ELR (cell line): ENCODE measurements around the gene LCNL1.
A peak's percentile ranks its signal among the peaks of the same experiment; 100 is the strongest.
"Not testable (repeated sequence)": the region's sequence is repeated elsewhere in the genome, so short reads cannot be mapped to it uniquely, and the experiment has no call there.

Source experiments
- DNase-seq: peaks from one replicate; pipeline ENCODE4 v3.0.0-alpha.2; 2015; ENCODE audit warnings: low read depth

The LCNL1 gene

DNA sequence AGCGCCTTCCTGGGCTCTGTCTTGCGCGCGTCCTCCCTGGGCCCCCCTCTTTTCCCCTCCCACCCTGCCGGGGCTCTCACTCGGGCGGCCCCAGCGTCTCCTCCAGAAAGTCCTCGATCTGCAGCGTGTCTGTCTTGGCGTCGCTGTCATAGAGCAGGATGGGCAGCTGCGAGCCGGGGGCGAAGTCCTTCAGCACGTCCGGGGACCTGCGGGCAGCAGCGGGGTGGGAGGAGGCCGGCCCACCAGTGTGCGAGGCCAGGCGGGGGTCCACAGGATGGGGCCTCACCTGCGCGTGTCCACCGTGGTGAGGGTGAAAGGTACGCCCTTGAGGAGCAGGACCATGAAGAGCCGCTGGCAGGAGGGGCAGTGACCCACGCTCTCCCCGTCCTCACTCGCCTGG lies 12.6 kb downstream of the LCNL1 start:
- DNase-seq, result no peak

DNA sequence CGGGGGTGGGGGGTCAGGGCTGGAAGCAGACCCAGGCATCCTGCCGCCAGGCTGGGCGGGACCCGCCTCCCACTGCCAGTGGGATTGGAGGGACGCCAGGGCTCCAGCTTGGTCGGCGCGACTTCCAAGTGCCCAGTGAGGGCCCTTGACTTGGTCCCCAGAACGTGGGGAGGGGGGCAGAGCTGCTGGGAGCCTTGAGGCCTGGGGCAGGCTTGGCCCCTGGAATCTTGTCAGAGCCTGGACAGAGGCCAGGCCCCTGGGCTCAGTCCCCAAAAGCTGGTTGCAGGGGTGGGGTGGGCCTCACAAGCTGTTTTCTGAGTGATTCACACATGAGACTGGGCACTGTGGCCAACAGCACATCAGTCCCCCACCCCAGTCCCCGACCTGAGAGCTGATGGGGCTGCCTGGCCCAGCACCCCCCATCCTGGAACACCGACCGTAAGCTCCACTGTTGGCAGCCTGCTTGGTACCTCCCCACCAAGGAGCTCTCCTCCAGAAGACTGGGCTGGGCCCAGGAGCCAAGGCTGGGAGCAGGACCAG lies 13.0 kb downstream of the LCNL1 start:
- peak; percentile 23 for DNase-seq

DNA sequence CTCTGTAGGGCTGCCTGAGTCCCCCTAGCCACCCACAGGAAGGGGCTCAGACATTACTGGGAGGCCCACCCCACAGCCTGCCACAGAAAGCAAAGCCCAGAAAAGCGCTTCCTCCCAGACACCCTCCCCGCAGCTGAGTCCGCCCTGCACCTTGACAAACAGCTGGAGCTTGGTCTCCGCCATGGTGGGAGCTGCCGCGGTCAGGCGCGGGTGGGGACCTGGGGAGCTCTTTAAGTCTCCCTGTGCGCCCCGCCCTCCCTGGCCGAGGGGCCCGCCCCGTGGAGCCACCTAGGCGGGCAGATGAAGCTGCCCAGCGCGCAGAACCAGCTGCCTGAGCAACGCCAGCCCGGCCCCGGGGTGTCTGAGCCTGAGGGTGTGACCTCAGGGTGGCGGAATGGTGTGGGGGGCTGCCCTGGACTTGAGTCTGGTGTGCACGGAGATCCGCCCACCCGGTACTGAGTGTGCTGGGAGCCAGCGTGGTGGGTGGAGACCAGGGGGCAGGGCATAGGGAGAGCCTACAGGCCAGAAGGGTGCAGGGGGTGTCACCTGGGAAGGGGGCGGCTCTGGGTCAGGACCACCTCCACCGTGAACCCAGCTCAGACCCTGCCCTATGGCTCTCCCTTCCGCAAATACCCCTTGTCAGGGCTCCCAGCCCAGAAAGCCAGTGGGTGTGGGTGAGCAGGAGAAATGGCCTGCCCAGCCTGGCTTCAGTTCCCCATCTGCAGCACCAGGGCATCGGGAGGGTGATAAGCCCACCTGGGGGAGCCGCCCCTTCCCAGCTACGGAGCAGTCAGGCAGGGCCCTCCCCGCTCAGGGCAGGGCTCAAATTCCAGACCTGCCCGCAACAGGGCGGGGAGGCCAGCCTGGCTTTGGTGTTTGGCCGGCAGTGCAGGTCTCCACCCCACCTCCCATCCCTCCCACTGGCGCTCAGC lies 13.8 kb downstream of the LCNL1 start, which contains the start of gene CLIC3:
CLIC3 (minus strand) TSS at position 208 of the 932 bp plus-strand sequence; CDS start at position 183, 25 bp downstream.
- peak; percentile 30 for DNase-seq

DNA sequence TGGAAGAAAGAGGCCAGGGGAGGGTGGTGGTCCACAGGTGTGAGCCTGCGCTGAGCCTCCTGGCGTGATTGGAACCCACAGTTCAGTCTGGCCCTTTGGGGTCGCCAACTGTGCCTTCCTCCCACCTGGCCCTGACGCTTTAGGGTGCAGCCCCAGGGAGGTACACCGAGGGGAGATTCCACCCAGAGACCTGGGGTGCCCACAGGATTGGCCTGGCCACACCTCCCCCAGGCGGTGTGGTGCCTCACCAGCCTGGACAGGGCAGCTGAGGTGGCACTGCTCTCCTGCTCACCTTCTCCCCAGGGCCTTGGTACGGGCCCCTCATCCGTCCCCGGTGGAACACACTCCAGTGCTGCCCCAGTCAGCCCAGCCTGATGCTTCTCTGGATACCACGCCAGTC lies 14.6 kb downstream of the LCNL1 start:
- no peak for DNase-seq

DNA sequence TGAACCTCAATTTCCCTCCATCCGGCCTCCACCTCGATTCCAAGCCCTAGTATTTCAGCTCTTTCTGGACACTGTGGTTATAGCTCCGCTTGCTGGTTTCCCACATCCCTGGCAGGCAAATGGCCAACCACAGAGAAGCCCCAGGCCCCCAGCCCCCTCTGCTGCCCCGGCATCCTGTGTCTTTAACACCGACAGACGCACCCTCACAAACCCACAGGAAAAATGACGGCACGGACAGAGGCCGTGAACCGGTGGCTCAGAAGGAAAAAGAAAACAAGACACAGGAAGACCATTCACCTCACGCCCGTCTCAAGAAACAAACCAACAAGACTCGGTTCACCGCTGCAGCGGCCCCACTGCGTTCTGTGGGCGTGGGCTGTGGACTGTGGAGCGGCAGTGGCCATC lies 15.0 kb downstream of the LCNL1 start:
- DNase-seq, result no peak

DNA sequence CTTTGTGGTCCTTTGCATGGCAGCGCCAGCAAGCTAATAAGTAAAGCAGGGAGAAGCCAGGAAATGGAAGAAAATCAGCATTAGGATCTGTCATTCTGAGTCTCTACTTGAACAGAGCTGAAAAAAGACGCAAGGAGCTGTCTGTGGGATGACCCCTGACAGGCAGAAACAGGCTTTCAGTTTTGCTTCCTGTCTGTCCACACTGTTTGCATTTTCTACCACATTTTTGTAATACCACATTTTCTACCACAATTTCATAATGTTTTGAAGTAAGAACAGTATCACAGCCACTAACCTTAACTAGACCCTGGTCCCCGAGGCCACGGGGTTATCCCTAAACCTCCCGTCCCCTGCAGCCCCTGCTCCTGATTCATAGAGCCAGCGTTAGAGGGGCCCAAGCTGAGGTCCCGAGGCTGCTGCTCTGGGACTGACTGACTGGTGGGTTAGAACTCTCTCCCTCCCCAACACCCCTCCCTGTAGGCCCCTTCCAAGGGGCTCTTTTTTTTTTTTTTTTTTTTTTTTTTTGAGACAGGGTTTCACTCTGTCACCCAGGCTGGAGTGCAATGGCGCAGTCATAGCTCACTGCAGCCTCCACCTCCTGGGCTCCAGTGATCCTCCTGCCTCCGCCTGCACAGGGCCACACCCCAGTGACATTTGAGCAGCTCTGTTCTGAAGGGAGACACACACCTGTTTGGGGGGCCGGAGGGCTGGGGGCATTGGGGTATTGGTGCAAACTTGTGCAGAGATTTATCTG lies 17.6 kb downstream of the LCNL1 start:
- DNase-seq, result peak; percentile 38

DNA sequence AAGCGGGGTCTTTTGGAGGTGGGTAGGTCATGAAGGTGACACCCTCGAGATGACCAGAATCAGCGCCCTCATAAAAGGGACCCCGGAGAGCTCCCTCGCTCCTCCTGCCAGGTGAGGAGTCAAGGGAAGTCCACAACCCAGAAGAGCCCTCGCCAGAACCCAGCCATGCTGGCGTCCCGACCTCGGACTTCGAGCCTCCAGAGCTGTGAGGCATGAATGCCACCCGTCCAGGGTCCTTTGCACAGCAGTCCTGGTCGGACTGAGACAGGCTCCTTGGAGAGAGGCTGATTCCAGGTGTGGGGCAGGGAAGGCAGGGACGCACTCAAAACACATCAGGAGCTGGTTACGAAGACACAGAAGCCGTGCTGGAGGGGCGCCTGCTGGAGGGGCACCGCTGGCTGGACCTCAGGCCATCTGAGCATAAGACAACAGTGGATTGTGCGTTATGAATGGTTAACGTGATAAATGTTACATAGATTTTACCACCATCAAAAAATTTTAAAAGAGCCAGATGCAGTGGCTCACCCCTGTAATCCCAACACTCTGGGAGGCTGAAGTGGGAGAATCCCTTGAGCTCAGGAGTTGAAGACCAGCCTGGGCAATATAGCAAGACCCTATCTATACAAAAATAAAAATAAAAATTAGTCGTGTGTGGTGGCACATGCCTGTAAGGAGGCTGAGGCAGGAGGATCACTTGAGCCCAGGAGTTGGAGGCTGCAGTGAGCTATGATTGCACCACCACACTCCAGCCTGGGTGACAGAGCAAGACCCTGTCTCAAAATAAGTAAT lies 19.3 kb downstream of the LCNL1 start:
- no peak for DNase-seq

DNA sequence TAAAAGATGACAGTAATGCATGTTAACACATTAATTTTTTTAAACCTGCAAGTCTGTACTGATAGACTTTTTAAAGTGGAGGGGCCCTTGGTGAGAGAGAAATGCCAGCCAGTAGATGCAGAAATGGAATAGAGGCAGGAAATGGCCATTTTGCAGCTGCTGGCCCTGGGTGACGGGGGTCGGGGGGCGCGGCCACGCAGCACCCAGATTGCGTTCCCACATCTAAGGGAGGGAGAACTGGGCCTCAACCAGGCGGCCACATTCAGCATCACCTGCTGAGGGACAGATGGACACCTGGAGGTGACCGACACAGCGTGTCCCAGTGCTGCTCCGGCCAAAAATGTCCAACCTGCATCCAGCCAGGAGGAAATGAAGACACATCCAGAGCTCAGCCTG lies 19.9 kb downstream of the LCNL1 start:
- no peak for DNase-seq

DNA sequence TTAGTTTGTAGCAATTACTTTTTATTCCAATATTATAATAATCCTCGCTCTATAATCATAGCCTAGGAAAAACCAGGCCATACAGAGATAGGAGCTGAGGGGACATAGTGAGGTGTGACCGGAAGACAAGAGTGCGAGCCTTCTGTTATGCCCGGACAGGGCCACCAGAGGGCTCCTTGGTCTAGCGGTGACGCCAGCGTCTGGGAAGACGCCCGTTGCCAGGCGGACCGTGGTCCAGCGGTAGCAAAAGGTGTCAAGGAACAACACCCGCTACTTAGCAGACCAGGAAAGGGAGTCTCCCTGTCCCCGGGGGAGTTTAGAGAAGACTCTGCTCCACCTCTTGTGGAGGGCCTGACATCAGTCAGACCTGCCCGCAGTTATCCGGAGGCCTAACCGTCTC lies 21.5 kb downstream of the LCNL1 start:
- not testable (repeated sequence) for DNase-seq

DNA sequence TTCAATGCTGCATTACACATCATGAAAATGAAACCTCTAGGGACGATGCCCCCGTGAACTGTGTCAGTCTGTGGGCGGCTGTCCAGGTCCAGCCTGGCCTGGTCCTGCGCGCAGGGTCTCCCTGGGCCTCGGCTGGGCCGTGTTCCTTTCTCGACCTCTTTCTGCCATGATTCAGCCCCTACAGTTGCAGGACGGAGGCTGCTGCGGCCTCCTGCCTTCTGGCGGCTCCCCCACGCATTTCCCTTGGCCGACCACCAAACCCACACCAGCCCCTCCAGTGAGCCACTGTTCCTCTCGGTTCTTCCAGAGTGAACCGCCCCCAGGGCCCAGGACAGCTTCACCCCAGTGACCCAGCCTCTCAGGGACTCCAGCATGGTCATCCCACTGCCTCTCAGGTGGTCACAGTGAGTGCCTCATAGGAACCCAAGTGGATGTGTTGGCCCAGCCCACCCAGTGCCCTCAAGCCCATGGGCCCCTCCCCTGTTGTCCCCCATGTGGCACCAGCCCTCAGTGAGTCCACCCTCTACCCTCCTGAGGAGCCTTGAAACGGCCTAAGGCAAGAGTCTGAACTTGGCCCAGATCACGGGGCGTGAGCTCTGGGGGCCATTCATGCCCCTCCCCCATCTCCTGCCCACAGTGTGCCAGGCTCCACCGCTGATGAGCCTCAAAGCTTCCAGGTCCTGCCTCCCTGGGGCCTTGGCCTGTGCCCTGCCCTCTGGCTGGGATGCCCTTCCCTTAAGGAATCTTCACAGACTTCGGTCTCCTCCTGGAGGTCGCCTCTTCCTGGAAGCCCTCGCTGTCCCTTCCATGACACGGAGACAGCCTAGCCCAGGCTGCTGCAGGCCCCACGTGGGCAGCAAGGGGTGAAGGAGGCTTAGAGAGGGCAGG lies 23.6 kb downstream of the LCNL1 start:
- DNase-seq, result no peak

DNA sequence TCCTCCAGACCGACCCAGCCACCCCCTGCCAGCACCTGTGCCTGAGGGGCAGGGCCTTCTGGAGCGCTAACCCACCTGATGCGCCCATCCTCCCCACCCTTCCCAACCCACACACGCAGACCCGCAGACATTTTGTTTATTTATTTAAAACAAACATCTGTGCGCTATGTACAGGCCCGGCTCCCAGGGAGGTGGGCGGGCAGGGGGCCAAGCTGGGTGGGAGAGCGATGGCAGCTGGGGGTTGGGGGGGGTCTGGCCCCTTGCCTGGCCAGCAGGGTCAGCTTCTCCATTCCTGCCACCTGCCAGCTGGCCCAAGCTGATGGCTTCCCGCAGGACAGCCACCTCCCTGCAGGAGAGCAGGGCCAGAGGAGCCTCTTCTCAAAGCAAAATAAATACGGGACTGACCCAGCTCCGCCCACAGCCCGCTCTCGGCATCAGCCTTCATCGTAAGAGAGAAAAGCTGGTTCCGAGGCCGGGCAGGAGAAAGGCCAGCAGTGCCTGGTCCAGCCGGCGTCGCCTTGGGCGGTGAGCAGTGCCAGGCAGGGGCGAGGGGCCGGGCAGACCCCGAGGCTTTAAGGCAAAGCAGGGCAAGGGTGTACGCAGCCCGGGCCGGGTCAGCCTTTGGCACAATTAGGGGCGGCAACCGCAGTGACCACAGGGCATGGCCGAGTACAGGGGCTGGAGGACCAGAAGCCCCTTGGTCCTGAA lies 24.5 kb downstream of the LCNL1 start:
- DNase-seq, result no peak

DNA sequence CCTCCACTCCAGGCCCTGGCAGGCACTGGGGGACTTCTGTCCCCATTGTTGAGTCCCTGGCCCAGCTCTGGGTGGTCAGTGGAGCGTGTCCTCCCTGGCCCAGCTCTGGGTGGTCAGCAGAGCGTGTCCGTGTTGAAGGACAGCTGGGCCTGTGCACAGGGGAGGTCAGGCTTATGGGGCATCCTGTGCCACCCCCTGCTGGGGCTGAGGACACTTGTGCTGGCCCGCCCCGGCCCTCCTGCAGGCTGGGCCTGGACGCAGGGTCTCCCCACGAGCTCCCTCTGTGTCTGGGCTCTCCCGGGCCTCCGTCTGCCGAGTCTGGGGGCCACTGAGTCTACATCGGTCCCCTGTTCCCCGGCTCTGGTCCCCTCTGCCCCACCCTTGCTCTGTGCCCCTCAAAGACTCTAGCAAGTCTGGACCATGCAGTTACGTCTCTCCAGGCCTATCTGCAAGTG lies 25.1 kb downstream of the LCNL1 start:
- DNase-seq, result no peak

DNA sequence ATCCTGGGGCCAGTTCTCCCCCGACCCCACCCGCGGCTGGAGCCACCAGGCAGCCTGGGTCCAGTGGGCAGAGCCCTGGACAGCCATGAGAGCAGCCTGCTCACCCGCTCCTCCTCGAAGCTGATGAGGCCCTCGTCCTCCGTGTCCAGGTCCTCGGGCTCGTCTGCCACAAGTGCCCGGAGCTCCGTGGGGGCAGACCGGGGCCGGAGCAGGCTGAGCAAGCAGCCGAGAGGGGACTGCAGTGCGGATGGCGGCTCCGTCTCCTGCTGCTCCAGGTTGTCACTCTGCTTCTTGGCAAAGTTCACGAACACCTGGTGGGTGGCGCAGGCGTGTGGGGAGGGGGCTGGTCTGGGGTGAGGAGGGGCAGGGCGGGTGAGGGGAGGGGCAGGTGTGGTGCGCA lies 25.5 kb downstream of the LCNL1 start:
- no peak for DNase-seq

DNA sequence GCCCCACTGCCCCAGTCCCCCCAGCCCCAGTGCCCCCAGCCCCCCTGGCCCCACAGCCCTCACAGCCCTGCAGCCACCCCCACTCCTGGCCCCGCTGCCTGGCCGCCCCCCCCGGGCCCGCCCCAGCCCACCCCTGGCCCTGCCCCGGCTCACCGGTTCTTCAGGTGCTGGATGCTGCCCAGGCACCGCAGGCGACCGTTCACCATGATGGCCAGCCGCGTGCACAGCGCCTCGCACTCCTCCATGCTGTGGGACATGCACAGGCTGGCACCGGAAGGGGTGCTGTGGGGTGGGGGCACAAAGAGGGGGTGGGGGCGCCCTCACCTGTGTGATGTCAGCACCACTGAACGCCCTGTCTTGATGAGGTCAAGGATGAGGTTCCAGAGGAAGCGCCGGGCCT lies 26.4 kb downstream of the LCNL1 start:
- DNase-seq, result no peak

DNA sequence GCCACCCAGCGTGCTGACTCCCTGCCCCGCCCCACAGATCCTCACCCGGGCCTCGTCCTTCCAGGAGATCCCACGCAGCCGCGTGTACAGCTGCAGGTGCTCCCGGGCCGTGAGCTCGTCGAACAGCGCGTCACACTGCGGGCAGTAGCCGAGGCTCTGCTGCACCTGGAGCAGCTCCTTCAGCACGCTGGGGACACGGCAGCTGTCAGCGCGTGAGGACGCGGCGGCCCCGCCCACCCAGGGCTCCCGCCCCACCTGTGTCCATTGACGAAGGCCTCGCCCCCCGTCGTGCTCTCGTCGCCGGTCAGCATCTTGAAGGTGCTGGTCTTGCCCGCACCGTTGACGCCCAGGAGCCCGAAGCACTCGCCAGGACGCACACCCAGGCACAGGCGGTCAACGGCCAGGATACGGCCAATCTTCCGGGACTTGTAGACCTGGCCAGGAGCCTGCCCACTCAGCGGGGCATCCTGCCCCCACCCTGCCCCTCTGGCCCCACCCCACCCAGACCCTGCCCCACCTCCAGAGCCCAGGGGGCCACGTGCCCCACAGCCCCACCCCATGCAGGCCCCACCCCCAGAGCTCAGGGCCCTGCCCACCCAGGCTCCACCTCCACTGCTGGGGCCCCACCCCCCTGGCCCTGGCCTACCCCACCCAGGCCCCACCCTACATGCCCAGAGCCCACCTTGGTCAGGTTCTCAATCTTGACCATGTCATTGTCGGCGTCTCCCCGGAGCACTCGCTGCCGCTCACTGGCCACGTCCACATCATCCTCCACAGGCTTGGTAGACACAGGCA lies 27.3 kb downstream of the LCNL1 start:
- no peak for DNase-seq

DNA sequence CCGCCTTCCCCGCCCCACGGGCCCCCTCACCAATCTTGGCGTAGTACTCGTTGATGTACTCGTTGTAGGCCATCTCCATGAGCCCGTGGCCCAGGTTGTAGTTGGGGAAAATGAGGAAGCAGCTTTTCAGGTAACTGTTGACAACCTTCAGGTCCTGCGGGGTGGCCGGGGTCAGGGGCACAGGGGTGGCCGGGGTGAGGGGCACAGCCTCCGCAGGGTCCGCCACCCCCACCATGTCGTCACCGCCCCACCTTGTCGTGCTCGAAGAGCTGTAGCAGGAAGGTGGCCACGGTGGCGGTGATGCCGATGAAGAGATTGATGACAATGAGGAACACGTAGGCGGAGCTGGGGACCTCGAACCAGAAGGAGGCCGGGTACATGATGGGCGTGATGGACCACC lies 28.4 kb downstream of the LCNL1 start:
- DNase-seq, result no peak

DNA sequence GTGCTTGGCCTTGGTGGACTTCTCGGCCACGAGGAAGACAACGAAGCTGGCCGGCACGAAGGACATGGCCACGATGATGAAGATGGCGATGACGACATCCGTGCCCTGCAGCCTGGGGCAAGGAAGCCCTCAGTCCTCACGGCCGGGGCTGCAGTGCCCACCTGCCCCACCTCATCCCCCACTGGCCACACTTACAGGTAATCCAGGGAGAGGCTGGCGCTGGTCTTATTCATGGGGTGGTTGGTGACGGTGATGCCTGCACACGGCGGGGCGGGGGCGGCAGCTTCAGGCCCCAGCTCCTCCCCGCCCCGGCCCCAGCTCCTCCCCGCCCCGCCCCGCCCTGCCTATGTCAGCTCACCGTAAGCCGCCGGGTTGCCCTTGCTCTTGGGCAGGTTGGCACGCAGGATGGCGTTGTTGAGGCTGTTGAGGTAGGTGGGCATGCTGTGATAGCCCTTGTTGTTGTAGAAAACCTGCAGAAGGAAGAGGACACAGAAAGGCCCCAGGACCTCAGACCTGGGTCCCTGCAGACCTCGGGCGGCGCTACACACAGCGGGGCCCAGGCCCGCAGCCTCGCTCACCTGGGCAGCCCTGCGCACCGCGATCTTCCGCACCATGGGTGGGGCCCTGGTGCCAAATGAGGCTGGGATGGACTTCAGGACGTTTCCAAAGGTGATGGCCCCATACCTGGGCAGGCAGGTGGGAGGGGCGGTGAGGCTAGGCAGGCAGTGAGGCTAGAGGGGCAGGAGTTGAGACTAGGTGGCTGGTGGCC lies 29.3 kb downstream of the LCNL1 start:
- DNase-seq, result no peak

DNA sequence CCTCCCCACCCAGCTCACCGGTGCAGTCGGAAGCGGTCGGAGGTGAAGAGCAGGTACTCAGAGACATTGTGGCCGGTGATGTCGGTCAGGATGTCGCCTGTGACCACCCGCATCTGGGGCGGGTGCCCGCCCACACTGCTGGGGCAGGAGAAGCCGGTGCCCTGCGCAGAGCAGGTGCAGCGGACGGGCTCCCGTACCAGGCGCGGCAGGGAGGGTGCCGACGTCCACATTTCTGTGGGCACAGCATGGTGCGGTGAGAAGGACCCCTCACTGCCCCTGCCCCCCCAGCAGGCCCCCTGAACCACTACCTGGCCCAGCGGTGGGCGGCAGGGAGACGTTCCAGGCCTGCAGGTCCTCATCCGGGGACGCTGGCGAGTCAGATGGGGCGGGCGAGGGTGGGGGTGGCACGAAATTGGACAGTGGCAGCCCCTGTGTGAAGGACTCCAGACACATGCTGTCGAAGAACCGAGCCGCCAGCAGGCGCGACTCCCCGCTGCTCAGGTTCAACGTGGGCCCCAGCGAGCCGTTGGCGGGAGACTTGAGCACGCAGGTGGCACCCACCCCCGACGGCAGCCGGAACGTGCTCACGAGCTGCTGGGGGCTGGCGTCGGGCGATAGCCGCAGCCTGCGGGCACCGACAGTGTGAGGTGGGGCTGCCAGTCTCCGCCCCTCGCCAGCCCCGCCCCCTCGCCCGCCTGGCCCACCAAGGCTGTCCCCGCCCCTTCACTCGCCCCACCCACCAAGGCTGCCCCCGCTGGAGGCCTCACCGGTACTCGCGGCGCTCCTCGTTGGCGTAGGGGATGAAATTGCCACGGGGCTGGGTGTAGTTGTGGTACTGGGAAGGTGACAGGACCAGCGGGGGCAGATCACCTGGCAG lies 30.1 kb downstream of the LCNL1 start:
- DNase-seq, result no peak
